GM12801 (cell line): ENCODE results near the gene RAB36.

Source experiments
- CTCF ChIP-seq: IDR thresholded peaks from one replicate; pipeline ENCODE4 v1.5.1; 2011; ENCODE audit warnings: control low read depth; ENCODE audit not compliant: insufficient read length; ENCODE audit errors: extremely low read depth

RAB36 gene

GRCh38 chr22:23115369-23115768 is 29.9 kb upstream of the RAB36 start:
- no peak for TF ChIP-seq CTCF

GRCh38 chr22:23115825-23116494 is 29.3 kb upstream of the RAB36 start:
- no peak for TF ChIP-seq CTCF

GRCh38 chr22:23116506-23117263 is 28.6 kb upstream of the RAB36 start:
- no peak for TF ChIP-seq CTCF

- no peak for TF ChIP-seq CTCF
These were observed 28.0 kb upstream of the RAB36 start for GRCh38 chr22:23117275-23117674.

GRCh38 chr22:23117891-23118646 is 27.2 kb upstream of the RAB36 start:
- TF ChIP-seq CTCF = no peak

GRCh38 chr22:23118647-23119493 is 26.4 kb upstream of the RAB36 start:
- TF ChIP-seq CTCF = no peak
